ENCODE measurements around the gene STXBP6. TPM values are rescaled to one million over a fixed set of nuclear protein-coding genes. Genes with fewer than 3 reads are reported as not detected.

STXBP6 gene
- total RNA-seq, 1 donor from 2014 or later, result 41.4 TPM

GRCh38 chr14:24911324-24912109, 138.4 kb downstream of the STXBP6 start:
- intact Hi-C loops (cut with DNase I), result no loop called here
- DNase-seq (ENCODE audit: missing footprints) (no peak), ATAC-seq (peak; percentile 73)

GRCh38 chr14:24910408-24910986, 139.4 kb downstream of the STXBP6 start:
- intact Hi-C loops (cut with DNase I), result no loop called here
- ATAC-seq, result no peak
- no peak for DNase-seq (ENCODE audit: missing footprints)

- ATAC-seq, result no peak
- intact Hi-C loops (cut with DNase I), result no loop called here
- no peak for DNase-seq (ENCODE audit: missing footprints)
These were observed 140.2 kb downstream of the STXBP6 start for GRCh38 chr14:24909523-24910302.

- intact Hi-C loops (cut with DNase I), result no loop called here
- ATAC-seq, result peak; percentile 34
- no peak for DNase-seq (ENCODE audit: missing footprints)
These were observed 141.2 kb downstream of the STXBP6 start for GRCh38 chr14:24908592-24909236.

GRCh38 chr14:24904533-24904932, 145.4 kb downstream of the STXBP6 start:
- DNase-seq (ENCODE audit: missing footprints) (no peak), ATAC-seq (no peak)
- intact Hi-C loops (cut with DNase I), result no loop called here

GRCh38 chr14:24903337-24903736, 146.6 kb downstream of the STXBP6 start:
- DNase-seq (ENCODE audit: missing footprints), result no peak
- ATAC-seq, result no peak
- intact Hi-C loops (cut with DNase I), result no loop called here

GRCh38 chr14:24900269-24901100, 149.5 kb downstream of the STXBP6 start:
- DNase-seq (ENCODE audit: missing footprints) (no peak), ATAC-seq (peak; percentile 91)
- intact Hi-C loops (cut with DNase I), result no loop called here

- intact Hi-C loops (cut with DNase I), result loop anchor here (5.0 kb wide), 1 partner anchor 80 kb away; no protein-coding TSS in a partner anchor
- DNase-seq (ENCODE audit: missing footprints) (no peak), ATAC-seq (no peak)
These were observed 152.2 kb downstream of the STXBP6 start for GRCh38 chr14:24897793-24898192.

- intact Hi-C loops (cut with DNase I), result loop anchor here (5.0 kb wide), 1 partner anchor 78 kb away; no protein-coding TSS in a partner anchor
- ATAC-seq, result no peak
- no peak for DNase-seq (ENCODE audit: missing footprints)
These were observed 154.3 kb downstream of the STXBP6 start for GRCh38 chr14:24895622-24896021.

- intact Hi-C loops (cut with DNase I), result loop anchor here (5.0 kb wide), 1 partner anchor 78 kb away; no protein-coding TSS in a partner anchor
- ATAC-seq, result no peak
- no peak for DNase-seq (ENCODE audit: missing footprints)
These were observed 154.7 kb downstream of the STXBP6 start for GRCh38 chr14:24895243-24895583.

GRCh38 chr14:24894583-24895242, 155.2 kb downstream of the STXBP6 start:
- no peak for ATAC-seq
- intact Hi-C loops (cut with DNase I), result loop anchor here (5.0 kb wide), 1 partner anchor 77 kb away; no protein-coding TSS in a partner anchor
- DNase-seq (ENCODE audit: missing footprints), result no peak

- ATAC-seq, result no peak
- intact Hi-C loops (cut with DNase I), result no loop called here
- no peak for DNase-seq (ENCODE audit: missing footprints)
These were observed 157.4 kb downstream of the STXBP6 start for GRCh38 chr14:24892497-24893051.

GRCh38 chr14:24891987-24892496, 157.9 kb downstream of the STXBP6 start:
- intact Hi-C loops (cut with DNase I), result no loop called here
- no peak for DNase-seq (ENCODE audit: missing footprints)
- no peak for ATAC-seq

- ATAC-seq (no peak), DNase-seq (ENCODE audit: missing footprints) (no peak)
- intact Hi-C loops (cut with DNase I), result no loop called here
These were observed 159.2 kb downstream of the STXBP6 start for GRCh38 chr14:24890716-24891115.

- peak; percentile 30 for ATAC-seq
- intact Hi-C loops (cut with DNase I), result no loop called here
These were observed 160.1 kb downstream of the STXBP6 start for GRCh38 chr14:24889843-24890242.

GRCh38 chr14:24888532-24888931, 161.4 kb downstream of the STXBP6 start:
- DNase-seq (ENCODE audit: missing footprints), result no peak
- intact Hi-C loops (cut with DNase I), result no loop called here
- no peak for ATAC-seq

More at GRCh38 chr14:24889843-24890242, 160.1 kb downstream of the STXBP6 start:
- DNase-seq (ENCODE audit: missing footprints), result no peak

- intact Hi-C loops (cut with DNase I), result no loop called here
- DNase-seq (ENCODE audit: missing footprints) (no peak), ATAC-seq (no peak)
These were observed 162.2 kb downstream of the STXBP6 start for GRCh38 chr14:24887623-24888304.
